Measurements from ENCODE around the gene AGRP. TPM values are rescaled to one million over a fixed set of nuclear protein-coding genes. Genes with fewer than 3 reads are reported as not detected.
"Not testable (repeated sequence)": the region's sequence is repeated elsewhere in the genome, so short reads cannot be mapped to it uniquely, and the experiment has no call there.

AGRP gene
- total RNA-seq, 4 donors from 2014 or later, result not detected

GRCh38 chr16:67504031-67505021 is 21.0 kb upstream of the AGRP start:
- peaks cover 0 to 6% of the 10 kb centered on the region in 2 donors for H3K4me1 ChIP-seq
- no peaks in the 10 kb centered on the region for H3K9me3 ChIP-seq
- peak; percentile 29 to 33 for DNase-seq
- H3K27me3 ChIP-seq, result no peaks in the 10 kb centered on the region
- 73% methylated on average over 9 of the region's 9 CpGs for WGBS, 2 donors
- no peak overlapping the region for H3K4me3 ChIP-seq (replicated peaks in 1 of 3)
- TF ChIP-seq POLR2A (IDR thresholded peaks at IDR 0.05), result no peak
- TF ChIP-seq CTCF (IDR thresholded peaks at IDR 0.05), result no peak
- intact Hi-C loops (cut with DNase I), result no loop called here
- no peaks in the 10 kb centered on the region for H3K36me3 ChIP-seq
- H3K27ac ChIP-seq, result peak overlapping the region in 1 of 3 donors; percentile 58

GRCh38 chr16:67499106-67499505 is 15.8 kb upstream of the AGRP start:
- H3K9me3 ChIP-seq, result no peaks in the 10 kb centered on the region
- no peaks in the 10 kb centered on the region for H3K27me3 ChIP-seq
- peaks cover 0 to 5% of the 10 kb centered on the region in 2 donors for H3K4me1 ChIP-seq
- intact Hi-C loops (cut with DNase I), result no loop called here
- no peak overlapping the region for H3K4me3 ChIP-seq (replicated peaks in 1 of 3)
- no peak for TF ChIP-seq CTCF (IDR thresholded peaks at IDR 0.05)
- TF ChIP-seq POLR2A (IDR thresholded peaks at IDR 0.05), result no peak
- no peak overlapping the region for H3K27ac ChIP-seq
- H3K36me3 ChIP-seq, result no peaks in the 10 kb centered on the region
- no peak for DNase-seq
- WGBS, 2 donors, result 62 to 70% methylated on average over 4 of the region's 4 CpGs

- WGBS, 2 donors, result 91 to 92% methylated on average over 8 of the region's 8 CpGs
- no peak for TF ChIP-seq POLR2A (IDR thresholded peaks at IDR 0.05)
- Histone ChIP-seq H3K36me3 (no peaks in the 10 kb centered on the region), H3K9me3 (no peaks in the 10 kb centered on the region), H3K27ac (no peak overlapping the region), H3K4me1 (peaks cover 0 to 6% of the 10 kb centered on the region in 2 donors), H3K27me3 (no peaks in the 10 kb centered on the region), H3K4me3 (replicated peaks in 1 of 3) (no peak overlapping the region)
- intact Hi-C loops (cut with DNase I), result no loop called here
- DNase-seq, result no peak
Measured at GRCh38 chr16:67490335-67491096, 7.2 kb upstream of the AGRP start.

GRCh38 chr16:67489401-67490083 is 6.2 kb upstream of the AGRP start:
- H3K27ac ChIP-seq, result no peak overlapping the region
- intact Hi-C loops (cut with DNase I), result no loop called here
- TF ChIP-seq CTCF (IDR thresholded peaks at IDR 0.05) (no peak), POLR2A (IDR thresholded peaks at IDR 0.05) (no peak)
- peaks cover 0 to 5% of the 10 kb centered on the region in 2 donors for H3K4me1 ChIP-seq
- whole genome bisulfite sequencing, 2 donors, result 74 to 79% methylated on average over 4 of the region's 4 CpGs
- no peak overlapping the region for H3K4me3 ChIP-seq (replicated peaks in 1 of 3)
- DNase-seq, result no peak
- no peaks in the 10 kb centered on the region for H3K36me3 ChIP-seq
- H3K27me3 ChIP-seq, result no peaks in the 10 kb centered on the region
- no peaks in the 10 kb centered on the region for H3K9me3 ChIP-seq

- H3K9me3 ChIP-seq; H3K27me3 ChIP-seq; H3K36me3 ChIP-seq; H3K27ac ChIP-seq; intact Hi-C loops (cut with DNase I); DNase-seq; H3K4me3 ChIP-seq (replicated peaks in 1 of 3); H3K4me1 ChIP-seq: not testable (repeated sequence)
- WGBS, 2 donors, result 94 to 95% methylated on average over 4 of the region's 4 CpGs
Measured at GRCh38 chr16:67487561-67487960, 4.2 kb upstream of the AGRP start.

Data from thyroid gland (tissue), 4 donors.